Erythroblast (primary cell): ENCODE measurements around the gene STX2.

Source experiments
- GATA1 ChIP-seq: IDR thresholded peaks from 2 replicates; pipeline ENCODE4 v1.6.1; 2011; ENCODE audit warnings: low read depth, mild to moderate bottlenecking, control low read depth, low read length, moderate library complexity
- POLR2A ChIP-seq: IDR thresholded peaks from 2 replicates; pipeline ENCODE4 v1.6.1; 2011; ENCODE audit warnings: mild to moderate bottlenecking, low read length

DNA sequence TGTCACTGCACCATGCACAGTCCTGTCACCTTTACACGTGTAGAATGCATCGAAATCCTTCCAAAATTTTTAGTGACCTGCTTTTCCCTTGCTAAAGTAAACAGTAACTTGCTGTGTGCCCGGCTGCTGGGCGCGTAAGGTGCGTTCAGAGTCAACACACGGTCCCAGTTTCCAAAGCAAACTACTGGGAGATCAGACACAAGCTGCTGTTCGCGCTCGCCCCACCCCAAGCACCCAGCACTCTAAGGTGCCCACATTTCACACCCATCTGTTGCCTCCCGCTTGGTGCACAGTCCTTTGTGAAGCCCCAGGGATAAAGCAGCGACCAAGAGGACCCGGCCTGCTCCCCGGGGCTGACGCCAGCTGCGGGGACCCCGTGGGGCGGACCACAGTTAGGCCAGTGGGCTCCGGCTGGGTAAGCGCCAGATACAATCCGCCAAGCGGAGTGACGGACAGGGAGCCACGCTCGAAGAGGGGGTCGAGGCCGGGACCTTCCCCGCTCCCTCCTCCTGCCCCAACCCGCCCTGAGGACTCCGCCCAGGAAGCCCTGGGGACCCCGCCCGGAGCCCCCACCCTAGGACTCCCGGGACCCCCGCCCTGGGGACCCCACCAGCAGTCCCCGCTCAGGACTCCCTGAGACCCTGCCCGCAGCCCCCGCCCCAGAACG, 633 bp downstream of the STX2 start:
- peak; percentile 29 for TF ChIP-seq POLR2A
- TF ChIP-seq GATA1: no peak
